Motor neuron (in vitro differentiated cells): ENCODE results near the gene TBX10. TPM values are rescaled to one million over a fixed set of nuclear protein-coding genes. Genes with fewer than 3 reads are reported as not detected.
"Not testable (repeated sequence)": the region's sequence is repeated elsewhere in the genome, so short reads cannot be mapped to it uniquely, and the experiment has no call there.

ENCODE experiments used
- ATAC-seq, 8 experiments: fragments of 200-7000 bp; cut with Tn5 transposase; replicated peaks in 6 of 8; 2 replicates each; pipeline ENCODE4 v1.8.0; 2021; ENCODE audit warnings: mild to moderate bottlenecking in 8 of 8, moderate library complexity in 8 of 8
- H3K27ac ChIP-seq, 2 donors: fragments of 250-450 bp; sonication (Bioruptor Pico); 2 replicates each; pipeline ENCODE4 v1.9.0; 2021; ENCODE audit warnings: antibody characterized with exemption in 2 of 2, mild to moderate bottlenecking in 2 of 2, moderate library complexity in 1 of 2
- H3K4me1 ChIP-seq, 2 donors: fragments of 250-450 bp; sonication (Bioruptor Pico); replicated peaks in 1 of 2; 2 replicates each; pipeline ENCODE4 v1.6.1; 2021; ENCODE audit warnings: antibody characterized with exemption in 2 of 2, mild to moderate bottlenecking in 2 of 2, moderate library complexity in 1 of 2
- H3K4me3 ChIP-seq, 5 donors: fragments of 250-450 bp; sonication (Bioruptor Pico); 2 replicates each; pipeline ENCODE4 v1.9.0; 2021; ENCODE audit warnings: antibody characterized with exemption in 5 of 5, mild to moderate bottlenecking in 5 of 5, moderate library complexity in 4 of 5
- WGBS, 10 experiments: fragments of 450-650 bp; shearing (Covaris generic); methylation state at CpG; one replicate each; pipeline ENCODE4 v1.0.0; 2022; 5-methylcytosine and 5-hydroxymethylcytosine counted together
- in situ Hi-C, 9 experiments: fragments of 400-800 bp; cut with MboI; loops; one replicate each; pipeline ENCODE4 v1.15.0; 2021; ENCODE audit warnings: low sequenced_read_pairs in 9 of 9, low pct_unique_long_range_greater_than_20kb in 2 of 9; ENCODE audit not compliant: unreplicated experiment in 9 of 9
- total RNA-seq, 8 experiments: library from RNA; unstranded; fragments of 300-600 nt; gene quantifications; 2 replicates each; pipeline versions ENCODE4 v1.2.3 to v1.2.4, GENCODE V29; 2022

The TBX10 gene
- total RNA-seq, 8 experiments from 2014 or later = 0.22 to 0.71 (median 0.37) TPM; not detected in 3

GRCh38 chr11:67612751-67613150, 26.8 kb downstream of the TBX10 start:
- ATAC-seq = no peak
- peaks cover 1 to 2% of the 10 kb centered on the region in 2 donors for H3K4me1 ChIP-seq
- no peak overlapping the region for H3K27ac ChIP-seq
- in situ Hi-C loops = no loop called here
- no peak overlapping the region for H3K4me3 ChIP-seq
- 60% methylated on average over 1 of the region's 13 CpGs; no CpG with 5 or more reads in 9 of the 10 experiments for WGBS, 10 experiments

GRCh38 chr11:67611704-67612587, 27.6 kb downstream of the TBX10 start:
- no peak overlapping the region for H3K27ac ChIP-seq
- 77 to 100% (median 81%) methylated on average over 2 to 6 of the region's 37 CpGs; no CpG with 5 or more reads in 7 of the 10 experiments for WGBS, 10 experiments
- H3K4me3 ChIP-seq = no peak overlapping the region
- H3K4me1 ChIP-seq = peaks cover 6% of the 10 kb centered on the region in 2 donors
- no peak for ATAC-seq
- in situ Hi-C loops = no loop called here

- WGBS, 10 experiments = 70 to 90% methylated on average over 2 of the region's 14 CpGs; no CpG with 5 or more reads in 8 of the 10 experiments
- in situ Hi-C loops = no loop called here
- no peak for ATAC-seq
- no peak overlapping the region for H3K27ac ChIP-seq
- peaks cover 7% of the 10 kb centered on the region in 2 donors for H3K4me1 ChIP-seq
- H3K4me3 ChIP-seq = no peak overlapping the region
Observed at GRCh38 chr11:67611165-67611564, 28.4 kb downstream of the TBX10 start.

DNA sequence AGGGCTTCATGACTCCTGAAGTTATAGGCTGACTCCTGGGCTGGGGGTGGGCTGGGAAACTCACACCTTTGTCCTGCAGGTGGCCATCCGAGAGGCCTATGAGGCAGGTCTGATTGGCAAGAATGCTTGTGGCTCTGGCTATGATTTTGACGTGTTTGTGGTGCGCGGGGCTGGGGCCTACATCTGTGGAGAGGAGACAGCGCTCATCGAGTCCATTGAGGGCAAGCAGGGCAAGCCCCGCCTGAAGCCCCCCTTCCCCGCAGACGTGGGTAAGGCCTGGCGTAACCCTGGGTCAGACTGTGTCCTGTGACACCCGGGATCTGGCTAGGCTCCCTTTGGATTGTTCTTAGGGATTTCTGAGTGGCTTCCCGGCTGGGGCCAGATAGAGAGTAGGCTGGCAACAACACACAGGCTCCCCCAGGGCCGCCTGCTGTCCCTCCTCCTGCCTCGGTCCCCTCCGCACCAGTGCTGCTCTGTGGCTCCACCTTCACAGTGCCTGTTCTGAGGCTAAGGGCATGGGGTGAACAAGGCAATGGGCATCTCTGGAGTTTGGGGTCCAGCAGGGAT, 29.2 kb downstream of the TBX10 start:
- H3K4me3 ChIP-seq = no peak overlapping the region
- H3K4me1 ChIP-seq = peaks cover 9 to 12% of the 10 kb centered on the region in 2 donors
- no peak overlapping the region for H3K27ac ChIP-seq
- ATAC-seq = no peak
- in situ Hi-C loops = no loop called here
- 70 to 95% (median 92%) methylated on average over 2 to 4 of the region's 15 CpGs; no CpG with 5 or more reads in 6 of the 10 experiments for WGBS, 10 experiments

DNA sequence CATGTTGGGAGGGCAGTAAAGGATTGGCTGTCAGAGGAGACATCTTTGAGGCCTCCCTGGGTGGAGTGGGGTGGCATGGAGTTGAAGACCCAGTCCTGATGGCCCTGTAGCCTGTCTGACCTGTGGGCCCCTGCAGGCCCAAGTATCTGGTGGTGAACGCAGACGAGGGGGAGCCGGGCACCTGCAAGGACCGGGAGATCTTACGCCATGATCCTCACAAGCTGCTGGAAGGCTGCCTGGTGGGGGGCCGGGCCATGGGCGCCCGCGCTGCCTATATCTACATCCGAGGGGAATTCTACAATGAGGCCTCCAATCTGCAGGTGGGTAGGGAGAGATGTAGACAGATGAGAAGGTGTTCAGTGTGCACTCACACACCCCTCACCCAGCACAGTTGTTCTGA, 30.2 kb downstream of the TBX10 start:
- in situ Hi-C loops = no loop called here
- WGBS, 10 experiments = 100% methylated on average over 2 of the region's 10 CpGs; no CpG with 5 or more reads in 9 of the 10 experiments
- Histone ChIP-seq H3K4me1 (peaks cover 10 to 12% of the 10 kb centered on the region in 2 donors), H3K4me3 (no peak overlapping the region), H3K27ac (no peak overlapping the region)
- no peak for ATAC-seq

DNA sequence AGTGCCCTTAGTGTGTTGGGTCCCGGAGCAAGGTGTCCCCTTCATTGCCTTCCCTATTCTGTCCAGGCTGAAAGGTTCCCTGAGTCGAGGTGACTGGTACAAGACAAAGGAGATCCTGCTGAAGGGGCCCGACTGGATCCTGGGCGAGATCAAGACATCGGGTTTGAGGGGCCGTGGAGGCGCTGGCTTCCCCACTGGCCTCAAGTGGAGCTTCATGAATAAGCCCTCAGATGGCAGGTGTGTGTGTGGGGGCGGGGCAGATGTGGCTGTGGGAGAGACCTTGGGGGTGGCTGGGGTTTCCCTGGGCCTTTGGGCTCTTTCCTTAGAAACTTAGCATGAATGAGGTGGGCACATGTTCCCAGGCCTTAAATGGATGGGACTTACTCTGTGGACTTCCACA, 31.1 kb downstream of the TBX10 start:
- peaks cover 12 to 13% of the 10 kb centered on the region in 2 donors for H3K4me1 ChIP-seq
- H3K27ac ChIP-seq = no peak overlapping the region
- WGBS, 10 experiments = 100% methylated on average over 1 of the region's 8 CpGs; no CpG with 5 or more reads in 8 of the 10 experiments
- in situ Hi-C loops = no loop called here
- no peak overlapping the region for H3K4me3 ChIP-seq
- ATAC-seq = no peak

DNA sequence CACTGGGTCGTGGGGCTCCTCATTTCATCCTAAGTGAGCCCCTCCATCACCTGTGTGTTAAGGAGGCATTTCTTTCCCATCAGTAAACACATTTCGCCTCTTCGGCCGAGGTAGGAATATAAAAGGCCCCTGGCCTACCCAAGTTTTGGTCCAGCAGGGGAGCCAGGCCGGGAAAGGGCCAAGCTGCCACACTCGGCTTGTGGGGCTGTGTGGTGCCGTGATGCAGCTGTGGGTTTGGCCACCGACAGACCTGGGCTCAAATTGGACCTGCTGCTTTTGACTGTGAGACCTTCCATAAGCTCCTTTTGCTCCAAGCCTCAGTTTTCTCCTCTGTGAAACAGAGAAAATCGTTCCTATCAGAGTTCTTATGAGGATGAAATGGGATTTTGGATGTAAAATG, 32.1 kb downstream of the TBX10 start:
- no peak for ATAC-seq
- WGBS, 10 experiments = 11 to 100% (median 40%) methylated on average over 1 to 7 of the region's 9 CpGs; no CpG with 5 or more reads in 3 of the 10 experiments
- Histone ChIP-seq H3K4me1 (peaks cover 12 to 17% of the 10 kb centered on the region in 2 donors), H3K4me3 (peak overlapping the region; percentile 67 to 91 (median 82)), H3K27ac (peak overlapping the region; percentile 67 to 80)
- in situ Hi-C loops = no loop called here

DNA sequence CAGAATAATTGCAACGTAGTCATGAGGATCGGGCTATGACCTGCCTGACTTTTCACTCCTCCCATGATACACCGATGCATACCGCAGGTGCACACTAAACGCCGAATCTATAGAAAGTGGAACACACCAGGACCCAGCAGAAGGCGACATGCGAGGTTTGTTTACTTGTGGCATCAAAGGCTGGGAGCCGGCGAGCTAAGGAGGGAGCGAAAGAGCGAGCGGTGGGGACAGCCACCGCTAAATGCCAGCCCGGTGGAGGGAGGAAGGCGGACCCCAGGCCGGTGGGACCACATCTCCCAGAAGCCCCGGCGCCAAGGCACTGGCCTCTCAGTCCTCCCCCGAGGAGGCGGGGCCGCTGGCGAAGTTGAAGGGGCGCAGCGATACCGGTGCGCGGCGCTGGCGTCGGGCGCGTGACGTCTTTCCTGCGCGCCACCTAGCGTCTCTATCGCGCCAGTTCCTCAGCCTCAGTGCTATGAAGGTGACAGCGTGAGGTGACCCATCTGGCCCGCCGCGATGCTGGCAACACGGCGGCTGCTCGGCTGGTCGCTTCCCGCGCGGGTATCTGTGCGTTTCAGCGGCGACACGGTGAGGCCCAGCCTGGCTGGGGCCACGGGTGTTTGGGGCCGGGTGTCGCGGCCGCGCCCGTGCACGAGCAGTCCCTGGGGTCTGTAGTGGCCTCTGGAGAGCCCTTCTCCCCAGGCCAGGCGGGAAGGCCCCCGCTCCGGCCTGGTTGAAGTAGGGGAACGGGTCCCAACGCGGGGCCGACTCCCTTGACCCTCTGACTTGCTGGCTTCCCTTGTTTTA, 32.9 kb downstream of the TBX10 start, which contains the start of gene NDUFV1:
Gene NDUFV1, plus strand, starts transcription at position 445 of the 804 bp plus-strand sequence. Its CDS starts 69 bp downstream, at position 514.
- H3K4me1 ChIP-seq = peaks cover 12 to 17% of the 10 kb centered on the region in 2 donors
- in situ Hi-C loops = no loop called here
- ATAC-seq = peak; percentile 96 to 99 (median 98)
- WGBS, 10 experiments = 0 to 3% (median 0%) methylated on average over 3 to 22 of the region's 69 CpGs; no CpG with 5 or more reads in 3 of the 10 experiments
- H3K4me3 ChIP-seq = peak within 1 kb of the TSS; percentile 67 to 91 (median 82)
- peak within 1 kb of the TSS; percentile 67 to 80 for H3K27ac ChIP-seq

DNA sequence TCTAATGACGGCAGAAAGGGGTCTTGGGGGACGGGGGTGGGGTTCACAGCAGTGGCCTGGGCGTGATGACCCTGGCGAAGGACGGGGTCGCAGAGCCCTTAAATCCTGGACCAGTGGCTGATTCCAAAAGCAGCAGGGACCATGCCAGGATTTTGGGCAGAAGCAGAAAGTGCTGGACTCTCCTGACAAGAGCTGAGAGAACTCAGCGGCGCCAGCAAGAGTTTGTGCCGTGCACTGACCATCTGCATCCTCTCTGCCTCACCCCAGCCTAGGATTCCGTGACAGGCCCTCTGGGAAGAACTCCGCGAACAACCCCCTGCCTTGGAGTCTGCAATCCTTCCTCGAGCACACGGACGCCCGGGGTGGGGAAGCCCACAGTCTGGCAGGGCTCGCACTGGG, 33.5 kb downstream of the TBX10 start:
- peak in 2 of 8 experiments; percentile 45 to 56 for ATAC-seq
- H3K4me1 ChIP-seq = peaks cover 12 to 17% of the 10 kb centered on the region in 2 donors
- 0 to 48% (median 6%) methylated on average over 2 to 5 of the region's 17 CpGs; no CpG with 5 or more reads in 5 of the 10 experiments for WGBS, 10 experiments
- peak overlapping the region; percentile 67 to 91 (median 82) for H3K4me3 ChIP-seq
- in situ Hi-C loops = no loop called here
- H3K27ac ChIP-seq = peak overlapping the region; percentile 26 to 43

DNA sequence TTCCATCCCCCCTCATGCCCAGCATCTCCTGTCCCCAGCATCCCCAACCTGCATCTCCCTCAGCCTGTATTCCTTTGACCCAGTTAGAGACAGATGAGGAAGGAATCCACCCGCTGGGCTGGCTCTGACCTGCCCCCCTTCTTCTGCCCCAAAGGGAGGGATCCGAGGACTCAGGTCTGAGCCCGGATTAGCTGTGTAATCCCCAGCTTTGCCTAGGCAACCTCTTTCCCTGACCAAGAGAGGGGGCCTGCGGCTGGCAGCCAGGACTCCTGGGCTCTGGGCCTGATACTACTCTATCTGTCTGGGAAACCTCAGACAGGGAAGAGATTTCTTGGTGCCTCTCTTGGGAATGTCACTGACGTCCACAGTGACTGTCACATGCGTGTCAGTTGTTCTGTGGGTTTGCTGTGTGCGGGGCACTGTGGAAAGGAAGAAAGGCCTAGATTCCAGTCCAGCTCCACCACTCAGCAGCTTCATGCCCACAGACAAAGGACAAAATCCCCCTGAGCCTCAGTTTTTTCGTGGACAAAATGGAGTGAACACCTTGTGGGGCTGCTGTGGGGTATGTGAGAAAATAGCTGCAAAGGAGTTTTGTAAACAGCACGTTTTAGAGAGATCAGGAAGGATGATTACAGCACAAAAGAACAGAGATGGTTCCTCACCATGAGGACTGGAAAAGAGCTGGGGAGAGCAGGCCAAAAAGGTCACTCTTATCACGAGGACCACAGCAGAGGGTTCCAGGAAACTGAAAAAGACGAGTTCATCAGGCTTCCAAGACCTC, 34.1 kb downstream of the TBX10 start:
- WGBS, 10 experiments = 40 to 83% (median 70%) methylated on average over 1 to 10 of the region's 11 CpGs; no CpG with 5 or more reads in 1 of the 10 experiments
- ATAC-seq = no peak
- no peak overlapping the region for H3K4me3 ChIP-seq
- peaks cover 12 to 17% of the 10 kb centered on the region in 2 donors for H3K4me1 ChIP-seq
- in situ Hi-C loops = no loop called here
- no peak overlapping the region for H3K27ac ChIP-seq

DNA sequence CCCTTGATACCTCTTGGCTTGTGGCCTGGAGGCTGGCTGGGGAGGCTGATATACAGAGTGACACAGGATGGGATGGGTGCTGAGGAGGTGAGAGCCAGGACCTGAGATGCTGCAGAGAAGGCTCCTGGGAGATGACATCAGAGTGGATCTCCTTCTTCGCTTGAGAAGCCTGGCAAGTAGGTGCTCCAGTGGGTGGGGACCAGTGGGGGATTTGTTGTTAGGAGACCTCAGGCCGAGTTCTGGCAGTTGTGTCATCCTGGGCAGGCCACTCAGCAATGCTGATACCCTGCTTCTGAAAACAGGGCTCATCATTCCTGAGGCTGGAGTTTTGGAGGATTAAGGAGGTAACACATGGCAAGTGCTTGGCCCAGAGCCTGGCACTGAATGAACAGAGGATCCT, 34.7 kb downstream of the TBX10 start:
- ATAC-seq = no peak
- H3K27ac ChIP-seq = no peak overlapping the region
- in situ Hi-C loops = no loop called here
- WGBS, 10 experiments = 33 to 100% (median 78%) methylated on average over 1 to 2 of the region's 2 CpGs; no CpG with 5 or more reads in 5 of the 10 experiments
- H3K4me1 ChIP-seq = peaks cover 12 to 17% of the 10 kb centered on the region in 2 donors
- H3K4me3 ChIP-seq = no peak overlapping the region

- in situ Hi-C loops = not testable (repeated sequence)
Observed at GRCh38 chr11:67604119-67604518, 35.4 kb downstream of the TBX10 start.

More at GRCh38 chr11:67604119-67604518, 35.4 kb downstream of the TBX10 start:
- not testable (repeated sequence) for ATAC-seq, H3K27ac ChIP-seq, H3K4me3 ChIP-seq
- H3K4me1 ChIP-seq = peaks cover 12 to 17% of the 10 kb centered on the region in 2 donors
- WGBS, 10 experiments = 17 to 100% methylated on average over 1 to 2 of the region's 4 CpGs; no CpG with 5 or more reads in 8 of the 10 experiments
